ENCODE results near the gene MOV10L1.

DNA sequence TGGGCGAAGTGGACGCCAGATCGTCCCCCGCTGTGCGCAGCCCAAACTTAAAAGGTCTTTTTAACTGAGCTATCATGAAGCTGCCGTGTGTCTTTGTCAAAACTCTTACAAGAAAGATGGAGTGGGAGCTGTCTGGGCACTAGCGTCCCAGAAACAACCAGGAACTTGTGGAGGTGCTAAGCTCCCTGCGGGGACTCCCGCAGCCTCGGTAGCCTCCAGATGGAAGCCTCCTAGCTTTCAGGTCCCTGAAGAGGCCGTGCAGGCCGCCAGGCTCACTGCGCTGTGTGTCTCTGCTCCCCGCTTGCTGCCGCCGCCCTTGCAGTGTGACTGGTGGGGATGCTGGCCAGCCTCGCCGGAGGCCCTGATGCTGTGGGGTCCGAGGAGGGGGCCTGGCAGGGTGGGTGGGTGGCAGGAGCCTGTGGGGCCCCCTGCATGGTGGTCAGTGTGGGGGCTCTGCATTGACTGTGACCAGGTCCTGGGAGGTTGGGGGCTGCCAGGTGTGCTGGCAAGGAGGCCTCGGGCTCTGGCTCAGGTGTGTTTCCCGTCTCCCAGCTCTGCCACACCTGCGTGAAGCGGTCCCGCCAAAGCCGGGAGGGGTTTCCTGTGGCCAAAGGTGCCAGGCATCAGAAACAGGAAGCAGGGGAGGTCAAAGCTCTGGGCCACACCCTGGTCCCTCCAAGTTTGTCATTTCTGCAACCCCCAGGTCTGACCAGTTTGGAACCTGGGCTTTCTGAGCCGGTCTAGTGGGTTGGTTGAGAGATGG lies 97.1 kb downstream of the MOV10L1 start:
- TF ChIP-seq, protein P1, sequence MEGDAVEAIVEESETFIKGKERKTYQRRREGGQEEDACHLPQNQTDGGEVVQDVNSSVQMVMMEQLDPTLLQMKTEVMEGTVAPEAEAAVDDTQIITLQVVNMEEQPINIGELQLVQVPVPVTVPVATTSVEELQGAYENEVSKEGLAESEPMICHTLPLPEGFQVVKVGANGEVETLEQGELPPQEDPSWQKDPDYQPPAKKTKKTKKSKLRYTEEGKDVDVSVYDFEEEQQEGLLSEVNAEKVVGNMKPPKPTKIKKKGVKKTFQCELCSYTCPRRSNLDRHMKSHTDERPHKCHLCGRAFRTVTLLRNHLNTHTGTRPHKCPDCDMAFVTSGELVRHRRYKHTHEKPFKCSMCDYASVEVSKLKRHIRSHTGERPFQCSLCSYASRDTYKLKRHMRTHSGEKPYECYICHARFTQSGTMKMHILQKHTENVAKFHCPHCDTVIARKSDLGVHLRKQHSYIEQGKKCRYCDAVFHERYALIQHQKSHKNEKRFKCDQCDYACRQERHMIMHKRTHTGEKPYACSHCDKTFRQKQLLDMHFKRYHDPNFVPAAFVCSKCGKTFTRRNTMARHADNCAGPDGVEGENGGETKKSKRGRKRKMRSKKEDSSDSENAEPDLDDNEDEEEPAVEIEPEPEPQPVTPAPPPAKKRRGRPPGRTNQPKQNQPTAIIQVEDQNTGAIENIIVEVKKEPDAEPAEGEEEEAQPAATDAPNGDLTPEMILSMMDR (conservative IDR thresholded peaks at IDR 0.05 in 1 of 2, IDR thresholded peaks at IDR 0.05 in 1 of 2; ENCODE audit: low read depth in 1 of 2, low read length in 2 of 2), result no peak
- TF ChIP-seq EZH2 (IDR thresholded peaks at IDR 0.05; ENCODE audit: low read length, missing control alignments), result no peak

Measured in fibroblast of lung (primary cell).